NCI-H1436 treated with DMSO at 0.1 percent for 48 hours (cell line): Measurements from ENCODE around the gene APOL6.
"Not testable (repeated sequence)": the region's sequence is repeated elsewhere in the genome, so short reads cannot be mapped to it uniquely, and the experiment has no call there.

ENCODE experiments used
- DNase-seq: peaks from one replicate; lab custom pipeline; 2025; lab: John Stamatoyannopoulos, UW

Gene APOL6

DNA sequence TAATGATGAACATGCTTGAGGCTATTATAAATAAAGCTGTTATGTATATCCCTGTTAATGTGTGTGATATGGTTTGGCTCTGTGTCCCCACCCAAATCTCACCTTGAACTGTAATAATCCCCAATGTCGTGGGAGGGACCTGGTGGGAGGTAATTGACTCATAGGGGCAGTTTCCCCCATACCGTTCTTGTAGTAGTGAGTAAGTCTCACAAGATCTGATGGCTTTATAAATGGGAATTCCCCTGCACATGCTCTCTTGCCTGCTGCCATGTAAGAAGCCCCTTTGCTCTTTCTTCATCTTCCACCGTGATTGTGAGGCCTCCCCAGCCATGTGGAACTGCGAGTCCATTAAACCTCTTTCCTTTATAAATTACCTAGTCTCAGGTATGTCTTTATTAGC, 31.2 kb downstream of the APOL6 start:
- not testable (repeated sequence) for DNase-seq

GRCh38 chr22:35681454-35682052, 33.3 kb downstream of the APOL6 start:
- no peak for DNase-seq

DNA sequence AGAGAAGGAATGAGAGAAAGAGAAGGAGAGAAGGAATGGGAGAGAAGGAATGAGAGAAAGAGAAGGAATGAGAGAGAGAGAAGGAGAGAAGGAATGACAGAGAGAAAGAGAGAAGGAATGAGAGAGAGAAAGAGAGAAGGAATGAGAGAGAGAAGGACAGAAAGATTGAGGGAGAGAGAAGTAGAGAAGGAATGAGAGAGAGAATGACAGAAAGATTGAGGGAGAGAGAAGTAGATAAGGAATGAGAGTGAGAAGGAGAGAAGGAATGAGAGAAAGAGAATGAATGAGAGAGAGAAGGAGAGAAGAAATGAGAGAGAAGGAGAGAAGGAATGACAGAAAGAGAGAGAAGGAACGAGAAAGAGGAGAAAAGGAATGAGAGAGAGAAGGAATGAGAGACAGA, 35.3 kb downstream of the APOL6 start:
- DNase-seq: no peak

- DNase-seq: no peak
Observed at GRCh38 chr22:35684270-35684700, 36.0 kb downstream of the APOL6 start.

DNA sequence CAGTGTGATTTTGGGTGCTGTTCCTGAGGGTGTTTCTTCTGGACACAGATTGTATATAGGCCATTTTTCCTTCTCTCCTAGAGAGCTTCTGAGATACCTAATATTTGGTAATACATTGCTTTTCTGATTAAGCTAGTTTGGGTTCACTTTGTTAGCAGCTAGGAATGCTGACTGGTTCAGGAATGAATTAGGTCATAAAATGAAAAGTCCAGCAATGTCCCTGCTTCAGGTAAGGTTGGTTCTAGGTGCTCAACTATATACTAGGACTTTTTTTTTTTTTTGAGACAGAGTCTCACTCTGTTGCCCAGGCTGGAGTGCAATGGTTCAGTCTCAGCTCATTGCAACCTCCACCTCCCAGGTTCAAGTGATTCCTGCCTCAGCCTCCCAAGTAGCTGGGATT, 36.5 kb downstream of the APOL6 start:
- no peak for DNase-seq

DNA sequence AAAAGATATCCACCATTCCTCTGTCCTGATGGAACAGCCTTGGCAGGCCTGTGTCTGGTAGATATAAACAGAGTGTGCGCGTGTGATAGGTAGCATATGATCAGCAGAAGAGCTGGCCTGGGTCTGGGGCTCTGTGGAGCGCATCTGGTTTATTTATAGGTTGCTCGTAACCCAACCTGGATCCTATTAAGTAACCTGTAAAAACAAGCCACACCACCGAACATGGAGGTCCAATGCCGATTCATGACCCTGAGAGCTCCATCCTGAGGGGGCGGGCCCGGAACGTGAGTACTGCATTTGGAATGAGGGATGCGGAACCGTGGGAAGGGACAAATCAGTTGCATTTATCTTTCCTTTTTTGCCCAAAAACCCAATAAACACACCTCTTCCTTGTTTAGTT, 37.5 kb downstream of the APOL6 start:
- DNase-seq: no peak

- DNase-seq: no peak
Observed at GRCh38 chr22:35686298-35686697, 38.1 kb downstream of the APOL6 start.

DNA sequence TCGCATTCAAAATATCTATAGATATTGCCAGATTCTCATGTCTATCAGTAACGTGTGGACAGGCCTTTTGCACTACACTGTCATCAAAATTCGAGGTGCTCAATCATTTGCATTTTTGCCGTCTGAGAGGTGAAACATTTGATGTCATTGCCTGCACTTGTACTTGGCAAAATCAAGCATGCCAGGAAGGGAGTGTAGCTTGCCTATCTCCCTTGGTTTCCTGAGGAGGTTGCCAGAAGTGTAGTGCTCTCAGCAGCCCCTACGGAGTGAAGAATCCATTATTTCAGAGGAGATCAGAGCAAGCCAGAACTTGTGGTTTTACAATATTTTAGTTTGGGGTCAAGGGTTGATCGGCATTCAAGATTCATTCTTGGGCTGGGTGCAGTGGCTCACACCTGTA, 39.2 kb downstream of the APOL6 start:
- no peak for DNase-seq

GRCh38 chr22:35688913-35689675, 40.8 kb downstream of the APOL6 start:
- DNase-seq: no peak

DNA sequence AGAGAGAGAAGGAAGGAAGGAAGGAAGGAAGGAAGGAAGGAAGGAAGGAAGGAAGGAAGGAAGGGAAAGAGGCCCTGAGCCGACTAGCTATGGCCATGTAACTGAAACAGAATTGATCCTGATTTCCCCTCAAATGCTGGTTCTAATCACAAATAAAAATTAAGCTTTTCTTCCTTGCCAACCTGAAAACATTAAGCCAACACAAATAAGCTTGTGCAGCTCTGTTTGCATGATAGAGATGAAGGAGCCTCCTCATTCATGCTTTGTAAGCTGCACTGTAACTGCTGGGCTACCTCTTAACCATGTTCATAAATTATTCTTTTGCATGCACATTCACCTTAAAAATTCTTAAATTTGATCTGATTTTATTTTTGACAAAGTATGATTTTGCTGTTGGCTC, 41.8 kb downstream of the APOL6 start:
- no peak for DNase-seq

DNA sequence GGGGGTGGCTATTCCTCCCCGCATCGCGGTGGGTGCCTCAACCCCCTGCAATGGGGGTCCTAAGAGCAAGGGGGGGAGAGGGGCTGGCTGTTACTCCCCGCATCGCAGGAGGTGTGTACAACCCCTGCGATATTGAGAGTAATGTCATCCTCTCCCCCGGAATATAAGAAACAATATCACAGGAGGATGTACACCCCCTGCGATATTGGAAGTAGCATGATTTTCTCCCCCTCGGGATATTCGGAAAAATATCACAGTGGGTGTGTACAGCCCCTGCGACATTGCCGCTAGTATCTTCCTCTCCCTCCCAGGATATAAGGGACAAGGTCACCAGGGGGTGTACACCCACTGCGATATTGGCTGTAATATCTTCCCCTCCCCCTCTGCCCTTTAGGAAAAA, 47.0 kb downstream of the APOL6 start:
- no peak for DNase-seq

- no peak for DNase-seq
Observed at GRCh38 chr22:35697142-35697541, 48.9 kb downstream of the APOL6 start.

DNA sequence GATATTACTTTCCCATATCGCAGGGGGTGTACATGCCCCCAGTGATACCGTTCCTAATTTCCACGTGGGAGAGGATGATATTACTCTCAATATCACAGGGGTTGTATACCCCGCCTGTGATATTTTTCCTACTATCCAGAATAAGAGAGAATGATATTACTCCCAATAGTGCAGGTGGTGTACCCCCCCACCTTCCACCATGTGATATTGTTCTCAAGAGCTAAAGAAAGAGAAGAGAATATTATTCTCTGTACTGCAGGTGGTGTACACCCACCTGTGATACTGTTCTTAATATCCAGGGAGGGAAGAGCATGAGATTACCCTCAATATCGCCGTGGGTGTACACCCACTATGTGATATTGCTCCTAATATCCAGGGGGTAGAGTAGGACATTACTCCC, 51.6 kb downstream of the APOL6 start:
- not testable (repeated sequence) for DNase-seq

DNA sequence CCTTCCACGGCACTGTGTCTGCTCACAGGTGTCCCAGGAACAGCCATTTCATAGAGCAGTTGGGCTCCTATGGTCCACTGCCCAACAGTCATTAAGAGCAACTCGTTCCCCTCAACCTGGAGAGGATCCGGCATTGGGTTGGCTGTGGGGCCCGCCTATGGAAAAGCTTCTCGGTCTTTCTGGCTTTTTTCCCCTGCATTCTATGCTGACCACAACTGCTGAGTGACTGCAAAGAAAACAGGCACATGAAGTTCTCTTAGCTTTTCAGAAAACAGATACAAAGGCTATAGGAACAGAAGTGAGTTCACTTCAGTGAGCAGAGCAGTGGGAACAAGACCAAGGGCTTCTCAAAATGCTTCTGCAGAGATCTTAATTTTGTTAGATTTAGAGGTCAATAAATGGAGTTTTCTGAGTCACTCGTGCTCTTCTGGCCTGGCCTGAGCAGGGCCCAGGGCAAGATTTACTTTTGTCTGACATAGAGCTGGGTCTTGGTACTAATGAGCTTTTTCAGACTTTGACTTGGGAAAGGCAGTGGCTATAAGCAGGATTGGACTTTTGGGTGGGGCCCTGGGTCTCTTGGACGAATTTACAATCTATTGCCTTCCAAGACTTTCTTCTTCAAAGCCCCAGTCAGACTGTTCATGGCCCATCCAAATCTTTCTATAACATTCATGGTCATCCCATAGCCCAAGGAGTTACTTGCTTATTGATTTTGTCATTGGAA, 55.8 kb downstream of the APOL6 start:
- no peak for DNase-seq

GRCh38 chr22:35705141-35705540, 56.9 kb downstream of the APOL6 start:
- no peak for DNase-seq

- DNase-seq: no peak
Observed at GRCh38 chr22:35708453-35708852, 60.2 kb downstream of the APOL6 start.

- no peak for DNase-seq
Observed at GRCh38 chr22:35708917-35709316, 60.7 kb downstream of the APOL6 start.

DNA sequence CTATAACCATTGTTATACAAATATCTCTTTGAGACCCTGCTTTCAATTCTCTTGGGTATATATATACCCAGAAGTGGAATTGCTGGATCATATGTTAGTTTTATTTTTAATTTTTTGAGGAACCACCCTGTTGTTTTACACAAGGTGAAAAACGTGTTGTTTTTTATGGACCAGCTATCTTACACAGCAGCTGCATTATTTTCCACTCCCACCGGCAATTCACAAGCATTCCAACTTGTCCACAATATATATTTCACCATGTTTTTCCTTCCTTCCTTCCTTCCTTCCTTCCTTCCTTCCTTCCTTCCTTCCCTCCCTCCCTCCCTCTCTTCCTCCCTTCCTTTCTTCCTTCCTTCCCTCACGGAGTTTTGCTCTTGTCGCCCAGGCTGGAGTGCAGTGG, 63.1 kb downstream of the APOL6 start:
- DNase-seq: no peak

- DNase-seq: no peak
Observed at GRCh38 chr22:35712672-35713071, 64.4 kb downstream of the APOL6 start.

- DNase-seq: no peak
Observed at GRCh38 chr22:35717572-35717971, 69.3 kb downstream of the APOL6 start, which contains the start of gene APOL5. Gene APOL5 (plus strand): TSS chr22:35717872. CDS start chr22:35717872, 0 bp downstream.
